ENCODE data around the gene MTMR2. TPM values are rescaled to one million over a fixed set of nuclear protein-coding genes. Genes with fewer than 3 reads are reported as not detected.

Gene MTMR2
- polyA plus RNA-seq, 2 of the 4 experiments (the other 2 are of a cell fraction): 22.2 to 28.7 TPM

DNA sequence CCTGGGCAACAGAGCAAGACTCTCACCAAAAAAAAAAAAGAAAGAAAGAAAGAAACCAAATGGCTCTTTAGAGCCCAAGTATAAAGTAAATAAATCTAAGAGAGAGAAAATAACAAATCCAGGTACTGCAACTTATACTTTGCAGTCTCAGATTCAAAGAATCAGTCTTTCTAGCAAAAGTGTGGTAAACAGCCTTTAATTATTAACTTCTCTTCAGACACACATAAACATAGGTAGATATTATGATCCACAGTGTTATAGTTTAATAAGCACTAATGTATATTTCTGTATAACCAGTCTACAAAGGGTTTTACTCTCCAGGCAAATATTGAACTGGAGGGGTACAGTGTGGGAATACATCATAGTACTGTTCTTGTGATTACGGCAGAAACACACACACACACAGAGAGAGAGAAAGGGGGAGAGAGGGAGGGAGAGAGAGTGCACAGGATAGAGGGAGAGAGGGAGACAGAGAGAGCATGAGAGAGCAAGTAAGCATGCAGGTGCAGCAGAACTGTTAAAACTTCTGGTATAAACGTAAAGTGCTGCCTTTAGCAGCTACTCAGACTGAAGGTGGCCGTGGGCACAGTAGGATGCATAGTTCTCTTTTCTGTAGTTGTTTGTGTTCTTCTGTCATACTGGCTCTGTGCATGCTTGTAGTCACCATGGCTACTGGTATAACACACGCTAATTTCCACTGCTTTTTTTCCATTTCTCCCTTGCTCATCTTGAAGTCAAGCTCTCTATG, 32.3 kb downstream of the MTMR2 start:
- Histone ChIP-seq H3K27ac (no peak overlapping the region), H3K4me3 (no peak overlapping the region), H3K4me2 (no peak overlapping the region), H3K4me1 (no peaks in the 10 kb centered on the region), H3K9me3 (no peaks in the 10 kb centered on the region)
- ATAC-seq (peak; percentile 60 to 64; a peak in 5 of 6 replicates), FAIRE-seq (no peak), DNase-seq (ENCODE audit: low read depth in 1 of 2, low spot score in 1 of 2) (no peak)
- ChIA-PET CTCF (no interaction called here), POLR2A (no interaction called here)
- TF ChIP-seq, protein P1, sequence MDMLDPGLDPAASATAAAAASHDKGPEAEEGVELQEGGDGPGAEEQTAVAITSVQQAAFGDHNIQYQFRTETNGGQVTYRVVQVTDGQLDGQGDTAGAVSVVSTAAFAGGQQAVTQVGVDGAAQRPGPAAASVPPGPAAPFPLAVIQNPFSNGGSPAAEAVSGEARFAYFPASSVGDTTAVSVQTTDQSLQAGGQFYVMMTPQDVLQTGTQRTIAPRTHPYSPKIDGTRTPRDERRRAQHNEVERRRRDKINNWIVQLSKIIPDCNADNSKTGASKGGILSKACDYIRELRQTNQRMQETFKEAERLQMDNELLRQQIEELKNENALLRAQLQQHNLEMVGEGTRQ (IDR thresholded peaks at IDR 0.05): no peak
- TF ChIP-seq POLR2A (IDR thresholded peaks at IDR 0.05; ENCODE audit: low read length) (no peak), RAD21 (conservative IDR thresholded peaks at IDR 0.05 in 1 of 2, IDR thresholded peaks at IDR 0.05 in 1 of 2) (no peak), KDM5A (IDR thresholded peaks at IDR 0.05) (no peak), RCOR1 (IDR thresholded peaks at IDR 0.05; ENCODE audit: low read depth, low read length) (no peak), ZNF302 (CRISPR knock-in tag; IDR thresholded peaks at IDR 0.05) (no peak)
- WGBS (ENCODE audit: missing lambda C conversion rate): 62% methylated on average over 4 of the region's 4 CpGs

GRCh38 chr11:95888852-95889251, 35.1 kb downstream of the MTMR2 start:
- POLR2A ChIA-PET: no interaction called here
- no peak for DNase-seq (ENCODE audit: low read depth in 1 of 2, low spot score in 1 of 2)
- TF ChIP-seq, protein P2, sequence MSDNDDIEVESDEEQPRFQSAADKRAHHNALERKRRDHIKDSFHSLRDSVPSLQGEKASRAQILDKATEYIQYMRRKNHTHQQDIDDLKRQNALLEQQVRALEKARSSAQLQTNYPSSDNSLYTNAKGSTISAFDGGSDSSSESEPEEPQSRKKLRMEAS (IDR thresholded peaks at IDR 0.05): no peak
- TF ChIP-seq POLR2A (IDR thresholded peaks at IDR 0.05; ENCODE audit: low read length): no peak
- no peak for TF ChIP-seq CHD4 (IDR thresholded peaks at IDR 0.05; ENCODE audit: borderline replicate concordance)
- TF ChIP-seq ZNF302 (CRISPR knock-in tag; IDR thresholded peaks at IDR 0.05): no peak
- TF ChIP-seq NPAS2 (CRISPR knock-in tag; IDR thresholded peaks at IDR 0.05; ENCODE audit: borderline replicate concordance): no peak
- TF ChIP-seq, protein P3, sequence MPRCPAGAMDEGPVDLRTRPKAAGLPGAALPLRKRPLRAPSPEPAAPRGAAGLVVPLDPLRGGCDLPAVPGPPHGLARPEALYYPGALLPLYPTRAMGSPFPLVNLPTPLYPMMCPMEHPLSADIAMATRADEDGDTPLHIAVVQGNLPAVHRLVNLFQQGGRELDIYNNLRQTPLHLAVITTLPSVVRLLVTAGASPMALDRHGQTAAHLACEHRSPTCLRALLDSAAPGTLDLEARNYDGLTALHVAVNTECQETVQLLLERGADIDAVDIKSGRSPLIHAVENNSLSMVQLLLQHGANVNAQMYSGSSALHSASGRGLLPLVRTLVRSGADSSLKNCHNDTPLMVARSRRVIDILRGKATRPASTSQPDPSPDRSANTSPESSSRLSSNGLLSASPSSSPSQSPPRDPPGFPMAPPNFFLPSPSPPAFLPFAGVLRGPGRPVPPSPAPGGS (IDR thresholded peaks at IDR 0.05): no peak
- TF ChIP-seq, protein P4, sequence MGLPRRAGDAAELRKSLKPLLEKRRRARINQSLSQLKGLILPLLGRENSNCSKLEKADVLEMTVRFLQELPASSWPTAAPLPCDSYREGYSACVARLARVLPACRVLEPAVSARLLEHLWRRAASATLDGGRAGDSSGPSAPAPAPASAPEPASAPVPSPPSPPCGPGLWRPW (IDR thresholded peaks at IDR 0.05): no peak
- no peak for TF ChIP-seq EHMT2 (IDR thresholded peaks at IDR 0.05; ENCODE audit: low read depth)
- no peak for TF ChIP-seq FOXS1 (CRISPR knock-in tag; IDR thresholded peaks at IDR 0.05)
- TF ChIP-seq, protein P5, sequence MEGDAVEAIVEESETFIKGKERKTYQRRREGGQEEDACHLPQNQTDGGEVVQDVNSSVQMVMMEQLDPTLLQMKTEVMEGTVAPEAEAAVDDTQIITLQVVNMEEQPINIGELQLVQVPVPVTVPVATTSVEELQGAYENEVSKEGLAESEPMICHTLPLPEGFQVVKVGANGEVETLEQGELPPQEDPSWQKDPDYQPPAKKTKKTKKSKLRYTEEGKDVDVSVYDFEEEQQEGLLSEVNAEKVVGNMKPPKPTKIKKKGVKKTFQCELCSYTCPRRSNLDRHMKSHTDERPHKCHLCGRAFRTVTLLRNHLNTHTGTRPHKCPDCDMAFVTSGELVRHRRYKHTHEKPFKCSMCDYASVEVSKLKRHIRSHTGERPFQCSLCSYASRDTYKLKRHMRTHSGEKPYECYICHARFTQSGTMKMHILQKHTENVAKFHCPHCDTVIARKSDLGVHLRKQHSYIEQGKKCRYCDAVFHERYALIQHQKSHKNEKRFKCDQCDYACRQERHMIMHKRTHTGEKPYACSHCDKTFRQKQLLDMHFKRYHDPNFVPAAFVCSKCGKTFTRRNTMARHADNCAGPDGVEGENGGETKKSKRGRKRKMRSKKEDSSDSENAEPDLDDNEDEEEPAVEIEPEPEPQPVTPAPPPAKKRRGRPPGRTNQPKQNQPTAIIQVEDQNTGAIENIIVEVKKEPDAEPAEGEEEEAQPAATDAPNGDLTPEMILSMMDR (IDR thresholded peaks at IDR 0.05): no peak
- TF ChIP-seq, protein P6, sequence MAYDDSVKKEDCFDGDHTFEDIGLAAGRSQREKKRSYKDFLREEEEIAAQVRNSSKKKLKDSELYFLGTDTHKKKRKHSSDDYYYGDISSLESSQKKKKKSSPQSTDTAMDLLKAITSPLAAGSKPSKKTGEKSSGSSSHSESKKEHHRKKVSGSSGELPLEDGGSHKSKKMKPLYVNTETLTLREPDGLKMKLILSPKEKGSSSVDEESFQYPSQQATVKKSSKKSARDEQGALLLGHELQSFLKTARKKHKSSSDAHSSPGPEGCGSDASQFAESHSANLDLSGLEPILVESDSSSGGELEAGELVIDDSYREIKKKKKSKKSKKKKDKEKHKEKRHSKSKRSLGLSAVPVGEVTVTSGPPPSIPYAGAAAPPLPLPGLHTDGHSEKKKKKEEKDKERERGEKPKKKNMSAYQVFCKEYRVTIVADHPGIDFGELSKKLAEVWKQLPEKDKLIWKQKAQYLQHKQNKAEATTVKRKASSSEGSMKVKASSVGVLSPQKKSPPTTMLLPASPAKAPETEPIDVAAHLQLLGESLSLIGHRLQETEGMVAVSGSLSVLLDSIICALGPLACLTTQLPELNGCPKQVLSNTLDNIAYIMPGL (CRISPR knock-in tag; IDR thresholded peaks at IDR 0.05; ENCODE audit: borderline replicate concordance): no peak
- TF ChIP-seq HDAC2 (IDR thresholded peaks at IDR 0.05): no peak
- TF ChIP-seq, protein P7, sequence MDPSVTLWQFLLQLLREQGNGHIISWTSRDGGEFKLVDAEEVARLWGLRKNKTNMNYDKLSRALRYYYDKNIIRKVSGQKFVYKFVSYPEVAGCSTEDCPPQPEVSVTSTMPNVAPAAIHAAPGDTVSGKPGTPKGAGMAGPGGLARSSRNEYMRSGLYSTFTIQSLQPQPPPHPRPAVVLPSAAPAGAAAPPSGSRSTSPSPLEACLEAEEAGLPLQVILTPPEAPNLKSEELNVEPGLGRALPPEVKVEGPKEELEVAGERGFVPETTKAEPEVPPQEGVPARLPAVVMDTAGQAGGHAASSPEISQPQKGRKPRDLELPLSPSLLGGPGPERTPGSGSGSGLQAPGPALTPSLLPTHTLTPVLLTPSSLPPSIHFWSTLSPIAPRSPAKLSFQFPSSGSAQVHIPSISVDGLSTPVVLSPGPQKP (IDR thresholded peaks at IDR 0.05; ENCODE audit: low read depth, low read length): no peak
- TF ChIP-seq HEYL (CRISPR knock-in tag; IDR thresholded peaks at IDR 0.05): no peak
- TF ChIP-seq KDM5A (IDR thresholded peaks at IDR 0.05): no peak

More at GRCh38 chr11:95888852-95889251, 35.1 kb downstream of the MTMR2 start:
- Histone ChIP-seq H3K4me3 (no peak overlapping the region), H3K4me2 (no peak overlapping the region), H3K4me1 (0 out of 3 replicates have a peak, but pooled peaks cover 2% of the 10 kb centered on the region), H3K9me3 (no peaks in the 10 kb centered on the region), H3K27ac (no peak overlapping the region)
- CTCF ChIA-PET: interaction anchor here (1.2 kb wide), 1 partner anchor 255 kb away, joined by 5 read pairs; no protein-coding TSS in a partner anchor
- 96% methylated on average over 4 of the region's 4 CpGs for WGBS (ENCODE audit: missing lambda C conversion rate)
- FAIRE-seq: no peak
- ATAC-seq: no peak
